MM.1S (cell line): ENCODE data around the gene RHEB.

Experiments used
- DNase-seq: peaks from one replicate; pipeline ENCODE4 v3.0.0-alpha.2; 2015
- H2AFZ ChIP-seq: fragments of 300-600 bp; sonication (generic); 2 replicates; pipeline ENCODE4 v1.6.0; 2016; ENCODE audit warnings: antibody characterized with exemption, low read length
- H3F3A ChIP-seq: fragments of 300-600 bp; sonication (generic); 2 replicates; pipeline ENCODE4 v1.6.1; 2016; ENCODE audit warnings: mild to moderate bottlenecking, antibody characterized with exemption, low read length, moderate library complexity, mixed read lengths; ENCODE audit not compliant: insufficient read depth
- H3K27ac ChIP-seq: fragments of 300-600 bp; sonication (generic); 2 replicates; pipeline ENCODE4 v1.5.1; 2016; ENCODE audit warnings: mild to moderate bottlenecking, low read length
- H3K27me3 ChIP-seq: fragments of 300-600 bp; sonication (generic); replicated peaks from 2 replicates; pipeline ENCODE4 v1.6.0; 2016; ENCODE audit warnings: low read length; ENCODE audit not compliant: insufficient read depth
- H3K36me3 ChIP-seq: fragments of 300-600 bp; sonication (generic); replicated peaks from 2 replicates; pipeline ENCODE4 v1.6.1; 2016; ENCODE audit warnings: mild to moderate bottlenecking, low read length, mixed read lengths; ENCODE audit not compliant: insufficient read depth
- H3K4me1 ChIP-seq: fragments of 300-600 bp; sonication (generic); 2 replicates; pipeline ENCODE4 v1.6.1; 2016; ENCODE audit warnings: low read length, mixed read lengths
- H3K4me2 ChIP-seq: fragments of 300-600 bp; sonication (generic); 2 replicates; pipeline ENCODE4 v1.6.0; 2016; ENCODE audit warnings: low read depth, low read length
- H3K4me3 ChIP-seq: fragments of 300-600 bp; sonication (generic); 2 replicates; pipeline ENCODE4 v1.5.1; 2016; ENCODE audit warnings: low read length, mixed read lengths
- H3K79me2 ChIP-seq: fragments of 300-600 bp; sonication (generic); 2 replicates; pipeline ENCODE4 v1.6.1; 2016; ENCODE audit warnings: mixed run types, low read length, mixed read lengths
- H3K9ac ChIP-seq: fragments of 300-600 bp; sonication (generic); 2 replicates; pipeline ENCODE4 v1.6.1; 2016; ENCODE audit warnings: low read length, mixed read lengths
- H3K9me2 ChIP-seq: fragments of 300-600 bp; sonication (generic); replicated peaks from 2 replicates; pipeline ENCODE4 v1.6.1; 2016; ENCODE audit warnings: mild to moderate bottlenecking, low read length, mixed read lengths; ENCODE audit not compliant: insufficient read depth
- H3K9me3 ChIP-seq: fragments of 300-600 bp; sonication (generic); replicated peaks from 2 replicates; pipeline ENCODE4 v1.6.1; 2016; ENCODE audit warnings: mild to moderate bottlenecking, low read length, mixed read lengths; ENCODE audit not compliant: insufficient read depth
- H4K20me1 ChIP-seq: fragments of 300-600 bp; sonication (generic); 2 replicates; pipeline ENCODE4 v1.6.1; 2016; ENCODE audit warnings: mild to moderate bottlenecking, low read length, moderate library complexity, mixed read lengths; ENCODE audit not compliant: insufficient read depth
- EZH2 ChIP-seq: fragments of 300-600 bp; sonication (generic); optimal IDR thresholded peaks from 2 replicates; pipeline ENCODE3; 2017; ENCODE audit warnings: low read depth, mild to moderate bottlenecking, antibody characterized with exemption, low read length, mixed read lengths
- EZH2phosphoT487 ChIP-seq: fragments of 300-600 bp; sonication (generic); IDR thresholded peaks from 2 replicates; pipeline ENCODE4 v1.6.1; 2018; ENCODE audit warnings: antibody characterized with exemption, low read length
- TF ChIP-seq, protein P1 (sequence below): fragments of 300-600 bp; sonication (generic); IDR thresholded peaks from 2 replicates; pipeline ENCODE4 v1.5.1; 2016; ENCODE audit warnings: antibody characterized with exemption, low read length, mixed read lengths

The RHEB gene

DNA sequence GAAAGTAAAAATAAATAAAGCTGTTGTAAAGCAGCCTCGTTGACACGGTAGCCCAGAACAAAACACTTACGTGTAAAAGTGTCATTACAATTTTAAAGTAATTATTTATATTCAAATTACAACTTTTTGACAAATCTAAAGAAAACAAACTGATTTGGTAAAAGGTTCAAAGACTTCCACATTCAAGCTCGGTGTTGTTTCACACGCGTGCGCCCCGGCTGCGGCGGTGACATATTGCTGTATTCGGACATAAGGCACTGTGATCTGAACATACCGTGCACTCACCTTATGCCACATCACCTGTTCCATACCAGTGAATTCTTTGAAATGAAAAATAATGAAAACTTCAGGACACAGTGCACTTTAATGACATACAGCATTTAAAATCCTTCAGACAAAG lies 36.9 kb upstream of the RHEB start:
- Histone ChIP-seq H3K4me3 (no peak overlapping the region), H3K4me2 (no peak overlapping the region), H3K27me3 (no peaks in the 10 kb centered on the region), H3K27ac (no peak overlapping the region), H3F3A (no peaks in the 10 kb centered on the region), H2AFZ (no peak overlapping the region), H4K20me1 (no peaks in the 10 kb centered on the region), H3K9me3 (no peaks in the 10 kb centered on the region), H3K79me2 (no peaks in the 10 kb centered on the region), H3K36me3 (no peaks in the 10 kb centered on the region; the same call in 1 of the 2 replicates), H3K9me2 (no peaks in the 10 kb centered on the region), H3K9ac (no peak overlapping the region), H3K4me1 (no peaks in the 10 kb centered on the region)
- DNase-seq, result no peak
- TF ChIP-seq EZH2phosphoT487, result no peak

DNA sequence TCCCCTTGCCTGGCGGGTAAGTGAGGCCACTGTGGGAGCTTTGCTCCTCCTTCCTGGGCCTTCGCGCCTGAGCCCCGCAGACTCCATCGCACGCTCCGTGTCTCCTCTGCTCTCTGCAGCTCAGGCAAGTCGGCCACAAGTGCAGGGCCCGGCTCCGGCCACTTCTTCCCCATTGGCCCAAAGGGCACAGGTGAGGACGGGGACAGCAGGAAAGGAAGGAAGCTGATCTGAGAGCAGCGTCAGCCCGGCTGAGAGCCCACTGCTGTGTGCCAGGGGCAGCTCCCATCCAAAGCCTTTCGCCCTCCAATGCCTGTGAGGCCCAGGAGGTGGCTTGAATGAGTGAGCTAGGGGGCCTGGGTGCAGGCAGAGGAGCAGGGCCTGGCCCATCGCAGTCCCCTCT lies 33.7 kb upstream of the RHEB start:
- no peaks in the 10 kb centered on the region for H3K9me2 ChIP-seq
- no peaks in the 10 kb centered on the region for H3K27me3 ChIP-seq
- H3K36me3 ChIP-seq, result no peaks in the 10 kb centered on the region
- H3K27ac ChIP-seq, result no peak overlapping the region
- H3K79me2 ChIP-seq, result no peaks in the 10 kb centered on the region
- no peak overlapping the region for H3K9ac ChIP-seq
- DNase-seq, result no peak
- no peak overlapping the region for H3K4me2 ChIP-seq
- TF ChIP-seq EZH2 (no peak), EZH2phosphoT487 (no peak)
- TF ChIP-seq, protein P1, sequence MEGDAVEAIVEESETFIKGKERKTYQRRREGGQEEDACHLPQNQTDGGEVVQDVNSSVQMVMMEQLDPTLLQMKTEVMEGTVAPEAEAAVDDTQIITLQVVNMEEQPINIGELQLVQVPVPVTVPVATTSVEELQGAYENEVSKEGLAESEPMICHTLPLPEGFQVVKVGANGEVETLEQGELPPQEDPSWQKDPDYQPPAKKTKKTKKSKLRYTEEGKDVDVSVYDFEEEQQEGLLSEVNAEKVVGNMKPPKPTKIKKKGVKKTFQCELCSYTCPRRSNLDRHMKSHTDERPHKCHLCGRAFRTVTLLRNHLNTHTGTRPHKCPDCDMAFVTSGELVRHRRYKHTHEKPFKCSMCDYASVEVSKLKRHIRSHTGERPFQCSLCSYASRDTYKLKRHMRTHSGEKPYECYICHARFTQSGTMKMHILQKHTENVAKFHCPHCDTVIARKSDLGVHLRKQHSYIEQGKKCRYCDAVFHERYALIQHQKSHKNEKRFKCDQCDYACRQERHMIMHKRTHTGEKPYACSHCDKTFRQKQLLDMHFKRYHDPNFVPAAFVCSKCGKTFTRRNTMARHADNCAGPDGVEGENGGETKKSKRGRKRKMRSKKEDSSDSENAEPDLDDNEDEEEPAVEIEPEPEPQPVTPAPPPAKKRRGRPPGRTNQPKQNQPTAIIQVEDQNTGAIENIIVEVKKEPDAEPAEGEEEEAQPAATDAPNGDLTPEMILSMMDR, result no peak
- no peaks in the 10 kb centered on the region for H3K9me3 ChIP-seq
- no peak overlapping the region for H2AFZ ChIP-seq
- H3F3A ChIP-seq, result no peaks in the 10 kb centered on the region
- H3K4me3 ChIP-seq, result no peak overlapping the region
- H4K20me1 ChIP-seq, result no peaks in the 10 kb centered on the region
- no peaks in the 10 kb centered on the region for H3K4me1 ChIP-seq

DNA sequence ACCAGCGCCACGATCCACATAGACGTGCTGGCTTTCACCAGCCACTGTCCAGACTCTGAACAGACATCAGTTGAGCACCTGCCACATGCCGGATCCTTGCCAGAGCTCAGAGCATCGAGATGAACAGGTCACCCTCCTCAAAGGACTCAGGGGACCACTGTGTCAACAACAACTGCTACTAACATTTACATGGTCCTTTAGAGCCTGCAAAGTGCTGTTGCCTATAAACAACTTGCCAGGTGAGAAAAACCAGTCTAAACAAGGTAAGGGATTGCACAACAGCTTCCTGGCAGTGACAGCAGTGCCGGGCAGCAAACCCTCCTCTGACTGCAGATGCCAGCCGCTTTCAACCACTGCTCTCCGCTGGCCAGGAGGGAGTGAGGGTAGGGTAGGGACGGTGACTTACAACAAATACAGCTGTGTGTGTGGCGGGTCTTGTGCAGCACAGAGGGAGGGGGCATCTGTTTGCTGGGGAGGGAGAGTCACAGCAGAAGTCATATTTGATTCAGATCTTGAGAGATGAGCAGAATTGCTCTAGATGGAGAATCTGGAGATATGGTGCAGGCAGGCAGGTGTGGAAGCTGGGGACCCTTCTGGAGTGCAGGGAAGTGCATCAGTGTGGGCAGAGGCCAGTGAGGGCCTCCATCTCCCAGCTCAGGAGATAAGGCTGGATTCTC lies 32.8 kb upstream of the RHEB start:
- H3F3A ChIP-seq, result no peaks in the 10 kb centered on the region
- H3K27me3 ChIP-seq, result no peaks in the 10 kb centered on the region
- H3K4me3 ChIP-seq, result no peak overlapping the region
- H3K79me2 ChIP-seq, result no peaks in the 10 kb centered on the region
- no peaks in the 10 kb centered on the region for H3K36me3 ChIP-seq
- no peak overlapping the region for H3K9ac ChIP-seq
- H2AFZ ChIP-seq, result no peak overlapping the region
- no peaks in the 10 kb centered on the region for H3K9me2 ChIP-seq
- TF ChIP-seq EZH2phosphoT487 (no peak), EZH2 (no peak)
- TF ChIP-seq, protein P1, result no peak
- no peaks in the 10 kb centered on the region for H4K20me1 ChIP-seq
- no peak overlapping the region for H3K4me2 ChIP-seq
- DNase-seq, result no peak
- no peak overlapping the region for H3K27ac ChIP-seq
- no peaks in the 10 kb centered on the region for H3K9me3 ChIP-seq
- H3K4me1 ChIP-seq, result no peaks in the 10 kb centered on the region

DNA sequence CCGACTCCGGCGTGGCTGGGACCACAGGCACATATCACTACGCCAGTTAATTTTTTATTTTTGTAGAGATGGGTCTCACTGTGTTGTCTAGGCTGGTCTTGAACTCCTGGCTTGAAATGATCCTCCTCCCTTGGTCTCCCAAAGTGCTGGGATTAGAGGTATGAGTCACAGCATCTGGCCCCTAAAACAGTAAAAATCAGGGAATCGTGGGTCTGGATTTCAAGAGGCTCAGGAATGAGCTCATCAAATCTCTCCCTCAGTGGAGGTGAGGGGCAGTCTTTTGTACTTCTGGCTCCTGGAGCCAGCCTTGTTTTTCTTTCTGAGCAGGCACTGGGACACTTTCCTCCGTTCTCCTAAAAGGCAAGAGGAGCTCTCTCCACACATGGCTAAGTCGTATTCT lies 32.1 kb upstream of the RHEB start:
- Histone ChIP-seq H3K79me2 (no peaks in the 10 kb centered on the region), H3K4me1 (no peaks in the 10 kb centered on the region), H3K4me2 (no peak overlapping the region), H3K4me3 (no peak overlapping the region), H4K20me1 (no peaks in the 10 kb centered on the region), H3K27me3 (no peaks in the 10 kb centered on the region), H3K36me3 (no peaks in the 10 kb centered on the region), H2AFZ (no peak overlapping the region), H3K9ac (no peak overlapping the region), H3F3A (no peaks in the 10 kb centered on the region), H3K9me2 (no peaks in the 10 kb centered on the region), H3K9me3 (no peaks in the 10 kb centered on the region), H3K27ac (no peak overlapping the region)
- TF ChIP-seq EZH2phosphoT487, result no peak
- TF ChIP-seq EZH2, result no peak
- TF ChIP-seq, protein P1, result no peak
- DNase-seq, result no peak
